Peyer's patch (tissue), 4 donors: Measurements from ENCODE around the gene DOCK4.

Experiments used
- POLR2A ChIP-seq, 2 donors: fragments of 450-650 bp; IDR thresholded peaks; one replicate each; pipeline ENCODE4 v1.5.1; 2017; ENCODE audit warnings: antibody characterized with exemption in 2 of 2, mild to moderate bottlenecking in 2 of 2, moderate library complexity in 2 of 2
- TF ChIP-seq, protein P1 (sequence below), 6 experiments: fragments of 450-650 bp in 4 of 6; fragments of 200-600 bp in 2 of 6; sonication (generic) in 1 of 6; IDR thresholded peaks; one replicate each; pipeline ENCODE4 v1.5.1; 2017 to 2019; ENCODE audit warnings: antibody characterized with exemption in 6 of 6, mild to moderate bottlenecking in 3 of 6, moderate library complexity in 1 of 6

DNA sequence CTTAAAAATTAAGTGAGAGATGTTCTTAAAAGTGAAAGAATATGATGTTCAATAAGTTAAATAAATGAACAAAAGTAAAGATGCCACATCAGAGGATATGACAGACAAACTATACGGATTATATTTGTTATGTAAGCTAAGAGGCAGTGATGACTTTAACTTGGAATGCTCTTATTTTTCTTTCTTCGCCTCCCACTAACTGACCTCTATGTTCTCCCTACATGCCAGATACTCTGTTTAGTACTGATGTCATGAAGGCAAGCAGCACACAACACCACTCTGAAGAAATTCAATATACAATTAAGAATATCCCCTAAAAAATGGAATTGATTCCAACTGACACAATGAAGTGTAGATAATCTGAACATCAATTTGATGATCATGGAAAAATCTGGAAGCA is 223.4 kb downstream of the DOCK4 start:
- TF ChIP-seq, protein P1, sequence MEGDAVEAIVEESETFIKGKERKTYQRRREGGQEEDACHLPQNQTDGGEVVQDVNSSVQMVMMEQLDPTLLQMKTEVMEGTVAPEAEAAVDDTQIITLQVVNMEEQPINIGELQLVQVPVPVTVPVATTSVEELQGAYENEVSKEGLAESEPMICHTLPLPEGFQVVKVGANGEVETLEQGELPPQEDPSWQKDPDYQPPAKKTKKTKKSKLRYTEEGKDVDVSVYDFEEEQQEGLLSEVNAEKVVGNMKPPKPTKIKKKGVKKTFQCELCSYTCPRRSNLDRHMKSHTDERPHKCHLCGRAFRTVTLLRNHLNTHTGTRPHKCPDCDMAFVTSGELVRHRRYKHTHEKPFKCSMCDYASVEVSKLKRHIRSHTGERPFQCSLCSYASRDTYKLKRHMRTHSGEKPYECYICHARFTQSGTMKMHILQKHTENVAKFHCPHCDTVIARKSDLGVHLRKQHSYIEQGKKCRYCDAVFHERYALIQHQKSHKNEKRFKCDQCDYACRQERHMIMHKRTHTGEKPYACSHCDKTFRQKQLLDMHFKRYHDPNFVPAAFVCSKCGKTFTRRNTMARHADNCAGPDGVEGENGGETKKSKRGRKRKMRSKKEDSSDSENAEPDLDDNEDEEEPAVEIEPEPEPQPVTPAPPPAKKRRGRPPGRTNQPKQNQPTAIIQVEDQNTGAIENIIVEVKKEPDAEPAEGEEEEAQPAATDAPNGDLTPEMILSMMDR (IDR thresholded peaks at IDR 0.05) = no peak
- TF ChIP-seq POLR2A (IDR thresholded peaks at IDR 0.05) = no peak
